GM12878 (cell line): Measurements from ENCODE around the gene SLC29A2. TPM values are rescaled to one million over a fixed set of nuclear protein-coding genes. Genes with fewer than 3 reads are reported as not detected.

Source experiments
- ATAC-seq: fragments of 200-7000 bp; cut with Tn5 transposase; 3 replicates; pipeline ENCODE4 v1.9.1; 2020; ENCODE audit warnings: mild to moderate bottlenecking, moderate library complexity
- BruUV-seq: library from RNA; stranded (reverse); fragments of 400-500 nt; replicated peaks from 2 replicates; lab custom pipeline; 2021; lab: Mats Ljungman, UMichigan
- CTCF ChIA-PET: fragments of 300-600 bp; sonication (Branson Sonifier 250); formaldehyde crosslinking; extraction: SDS; loops from one replicate; lab custom pipeline; 2021; ENCODE audit warnings: inconsistent platforms; lab: Yijun Ruan, JAX
- POLR2A ChIA-PET: fragments of 350-600 bp; formaldehyde crosslinking; extraction: SDS; loops from one replicate; lab custom pipeline; 2021; ENCODE audit warnings: inconsistent platforms; lab: Charles Lee
- RAD21 ChIA-PET: fragments of 300-600 bp; sonication (Branson Sonifier 250); formaldehyde crosslinking; loops from one replicate; lab custom pipeline; 2023; ENCODE audit warnings: antibody characterized with exemption; ENCODE audit not compliant: unreplicated experiment; lab: Charles Lee
- SMC1A ChIA-PET: fragments of 300-600 bp; sonication (Branson Sonifier 250); formaldehyde crosslinking; loops from one replicate; lab custom pipeline; 2023; ENCODE audit not compliant: unreplicated experiment, uncharacterized antibody; lab: Charles Lee
- DNase-seq: peaks from one replicate; pipeline ENCODE4 v3.0.0-alpha.2; 2011; ENCODE audit warnings: low read depth, low spot score
- FAIRE-seq: peaks from 3 replicates; lab custom pipeline; 2011; peaks lifted over from hg19 to GRCh38; lab: Jason Lieb, UNC
- H2AFZ ChIP-seq: 2 replicates; pipeline ENCODE4 v1.6.0; 2011; ENCODE audit warnings: low read depth, low read length, control low read depth; ENCODE audit not compliant: control insufficient read depth
- H3K27ac ChIP-seq: 2 replicates; pipeline ENCODE4 v1.5.1; 2011; ENCODE audit warnings: control low read depth; ENCODE audit not compliant: control insufficient read depth, insufficient read depth
- H3K27me3 ChIP-seq, 2 experiments: replicated peaks in 1 of 2; 2 replicates each; pipeline versions ENCODE4 v1.6.0 to v1.6.1; 2011; ENCODE audit warnings: low read length in 1 of 2; ENCODE audit not compliant: control insufficient read depth in 2 of 2, insufficient read depth in 2 of 2
- H3K36me3 ChIP-seq, 2 experiments: 2 replicates each; pipeline ENCODE4 v1.5.1; 2011; ENCODE audit warnings: low read length in 1 of 2; ENCODE audit not compliant: control insufficient read depth in 2 of 2, insufficient read depth in 2 of 2
- H3K4me1 ChIP-seq: 2 replicates; pipeline ENCODE4 v1.6.1; 2011; ENCODE audit warnings: mild to moderate bottlenecking, low read length, moderate library complexity, mixed read lengths; ENCODE audit not compliant: control insufficient read depth, insufficient read depth
- H3K4me2 ChIP-seq: 2 replicates; pipeline ENCODE4 v1.6.0; 2011; ENCODE audit warnings: control low read depth; ENCODE audit not compliant: control insufficient read depth, insufficient read depth
- H3K4me3 ChIP-seq: fragments of 200-600 bp; sonication (generic); 2 replicates; pipeline ENCODE4 v1.5.1; 2016
- H3K79me2 ChIP-seq: 2 replicates; pipeline ENCODE4 v1.6.0; 2011; ENCODE audit warnings: low read length; ENCODE audit not compliant: control insufficient read depth, insufficient read depth
- H3K9ac ChIP-seq: 2 replicates; pipeline ENCODE4 v1.8.0; 2011; ENCODE audit warnings: low read length, control low read depth, mixed read lengths; ENCODE audit not compliant: control insufficient read depth, insufficient read depth
- H3K9me3 ChIP-seq: replicated peaks from 3 replicates; pipeline ENCODE4 v1.5.1; 2011; ENCODE audit warnings: mild to moderate bottlenecking, low read length; ENCODE audit not compliant: control insufficient read depth, insufficient read depth
- H4K20me1 ChIP-seq: 2 replicates; pipeline ENCODE4 v1.6.0; 2011; ENCODE audit not compliant: control insufficient read depth, insufficient read depth
- ATF3 ChIP-seq: IDR thresholded peaks from 2 replicates; pipeline ENCODE4 v1.6.1; 2011; ENCODE audit warnings: low read depth, mild to moderate bottlenecking, low read length, moderate library complexity, borderline replicate concordance; ENCODE audit errors: extremely low read depth
- CBFB ChIP-seq: IDR thresholded peaks from 2 replicates; pipeline ENCODE4 v1.6.1; 2016; ENCODE audit warnings: antibody characterized with exemption, low read depth
- CTCF ChIP-seq, 3 experiments: IDR thresholded peaks in 2 of 3; conservative IDR thresholded peaks in 1 of 3; 2 replicates each; pipeline ENCODE4 v1.5.1; 2011; ENCODE audit warnings: low read depth in 3 of 3, low read length in 3 of 3, mild to moderate bottlenecking in 3 of 3, control low read depth in 2 of 3, moderate library complexity in 2 of 3, inconsistent platforms in 1 of 3, mixed read lengths in 1 of 3; ENCODE audit not compliant: control insufficient read depth in 2 of 3, insufficient read depth in 1 of 3; ENCODE audit errors: extremely low read depth in 1 of 3
- IKZF1 ChIP-seq: fragments of 450-650 bp; conservative IDR thresholded peaks from 2 replicates; pipeline ENCODE4 v1.6.1; 2017; ENCODE audit warnings: antibody characterized with exemption, mild to moderate bottlenecking
- IKZF2 ChIP-seq, 2 experiments: fragments of 450-650 bp; IDR thresholded peaks; 2 replicates each; pipeline ENCODE4 v1.6.1; 2017; ENCODE audit warnings: mild to moderate bottlenecking in 2 of 2, moderate library complexity in 2 of 2
- IRF4 ChIP-seq: IDR thresholded peaks from 2 replicates; pipeline ENCODE4 v1.6.1; 2011; ENCODE audit warnings: low read depth, low read length
- MLLT1 ChIP-seq: fragments of 450-650 bp; IDR thresholded peaks from 2 replicates; pipeline ENCODE4 v1.6.1; 2016; ENCODE audit warnings: mild to moderate bottlenecking
- PAX8 ChIP-seq: fragments of 450-650 bp; IDR thresholded peaks from 2 replicates; pipeline ENCODE4 v1.6.1; 2017; ENCODE audit warnings: mild to moderate bottlenecking, moderate library complexity
- RAD21 ChIP-seq: IDR thresholded peaks from 2 replicates; pipeline ENCODE4 v1.6.1; 2011; ENCODE audit warnings: mild to moderate bottlenecking, low read depth, low read length, moderate library complexity; ENCODE audit not compliant: insufficient read depth
- RELA ChIP-seq: fragments of 450-650 bp; IDR thresholded peaks from 2 replicates; pipeline ENCODE4 v1.8.0; 2014; ENCODE audit warnings: borderline replicate concordance; ENCODE audit not compliant: partially characterized antibody
- SMC3 ChIP-seq: IDR thresholded peaks from 2 replicates; pipeline ENCODE4 v1.6.1; 2011; ENCODE audit warnings: low read length, improper control_type of control experiment, borderline replicate concordance
- USF1 ChIP-seq: IDR thresholded peaks from 2 replicates; pipeline ENCODE4 v1.6.1; 2011; ENCODE audit warnings: borderline replicate concordance, low read depth, mild to moderate bottlenecking, moderate library complexity, mixed read lengths, low read length; ENCODE audit not compliant: insufficient read depth; ENCODE audit errors: extremely low read length
- YY1 ChIP-seq: IDR thresholded peaks from 2 replicates; pipeline ENCODE4 v1.6.1; 2011; ENCODE audit warnings: low read depth, mild to moderate bottlenecking, low read length
- ZNF24 ChIP-seq: fragments of 450-650 bp; IDR thresholded peaks from 2 replicates; pipeline ENCODE4 v1.6.1; 2017; ENCODE audit warnings: antibody characterized with exemption, mild to moderate bottlenecking
- WGBS: methylation state at CpG from one replicate; pipeline ENCODE4 v1.1.6; 2016; ENCODE audit warnings: low lambda C conversion rate; ENCODE audit not compliant: insufficient replicate concordance, insufficient coverage; ENCODE audit errors: missing lambda C conversion rate; 5-methylcytosine and 5-hydroxymethylcytosine counted together
- in situ Hi-C: fragments of 300-500 bp; cut with MboI; formaldehyde crosslinking; loops from 9 replicates; pipeline ENCODE4 v1.14.3; 2018; ENCODE audit warnings: mixed read lengths
- intact Hi-C: fragments of 100-400 bp; cut with micrococcal nuclease; formaldehyde crosslinking; loops from one replicate; pipeline ENCODE4 v1.14.2; 2022; ENCODE audit not compliant: unreplicated experiment
- polyA plus RNA-seq, 11 experiments: library from polyadenylated mRNA; depleted of rRNA in 4 of 11; unstranded in 6 of 11; stranded (reverse) in 5 of 11; fragments of >200 nt; fragmentation: Nextera tagmentation in 4 of 11; fragmentation: Illumina TruSeq in 1 of 11; extraction: Ambion mirVana in 4 of 11; extraction: Trizol in 1 of 11; gene quantifications; 1 replicate in 1 of 11; 2 replicates in 10 of 11; pipeline versions ENCODE4 v1.2.1 to v1.2.3, GENCODE V29; 2011 to 2016; ENCODE audit warnings: inconsistent platforms in 2 of 11, missing spikeins in 2 of 11, low read depth in 1 of 11
- total RNA-seq, 4 experiments: library from RNA; depleted of rRNA in 3 of 4; stranded (reverse); fragments of >200 nt in 3 of 4; fragmentation: Illumina TruSeq in 1 of 4; extraction: Trizol in 1 of 4; gene quantifications; 2 replicates each; pipeline versions ENCODE4 v1.2.1 to v1.2.3, GENCODE V29; 2013 to 2021

The SLC29A2 gene
- total and polyA plus RNA-seq, 10 of the 15 experiments (the other 5 are each of a cell fraction or from before 2014, with no cell fraction given), result 0.27 to 7.5 (median 2.2) TPM

- FAIRE-seq (peak; percentile 91), DNase-seq (no peak), ATAC-seq (peak; percentile 97)
- Histone ChIP-seq H3K9ac (0 out of 2 replicates have a peak overlapping the region, but pooled peaks have one; percentile 31), H3K79me2 (no peaks in the 10 kb centered on the region), H3K9me3 (no peaks in the 10 kb centered on the region), H3K27me3 (no peaks in the 10 kb centered on the region; a peak in 1 of 4 replicates), H3K36me3 (no peaks in the 10 kb centered on the region), H3K4me3 (no peak overlapping the region), H3K4me1 (peaks cover 10% of the 10 kb centered on the region; the same call in 1 of the 2 replicates), H3K4me2 (peak overlapping the region; percentile 78), H2AFZ (peak overlapping the region; percentile 95), H3K27ac (no peak overlapping the region), H4K20me1 (no peaks in the 10 kb centered on the region)
- POLR2A ChIA-PET, result interaction anchor here (0.7 kb wide), 1 partner anchor 16 kb away, joined by 4 read pairs; no protein-coding TSS in a partner anchor
- intact Hi-C loops (loop anchor here (1.0 to 2.0 kb wide), 2 partner anchors 16 to 106 kb away; no protein-coding TSS in a partner anchor), in situ Hi-C loops (no loop called here)
- CTCF ChIA-PET, result interaction anchor here (0.6 to 5.7 kb wide), 6 partner anchors 18 to 326 kb away, joined by 3 to 96 read pairs (median 6); partner anchors contain the start of gene BANF1
- WGBS, result 8% methylated on average over 19 of the region's 19 CpGs
- BruUV-seq, result no TSS peak
- RAD21 ChIA-PET, result interaction anchor here (0.9 to 1.2 kb wide), 2 partner anchors 16 to 57 kb away, joined by 4 to 26 read pairs; no protein-coding TSS in a partner anchor
- SMC1A ChIA-PET, result interaction anchor here (0.8 to 3.9 kb wide), 5 partner anchors 9 to 58 kb away, joined by 3 to 33 read pairs (median 4); no protein-coding TSS in a partner anchor
- TF ChIP-seq CBFB (no peak), IKZF2 (IDR thresholded peaks at IDR 0.05) (peak in 1 of 2 experiments; percentile 44; a peak in 2 of 4 replicates), ATF3 (peak; percentile 44; the same call in 1 of the 2 replicates), ZNF24 (peak; percentile 87), USF1 (peak; percentile 84), SMC3 (peak; percentile 98), IKZF1 (peak; percentile 58; the same call in 1 of the 2 replicates), CTCF (IDR thresholded peaks at IDR 0.05 in 2 of 3, conservative IDR thresholded peaks at IDR 0.05 in 1 of 3; ENCODE audit: control insufficient read depth in 2 of 3, extremely low read depth in 1 of 3, insufficient read depth in 1 of 3, low read depth in 3 of 3, low read length in 3 of 3) (peak; percentile 91 to 94 (median 92)), RELA (peak; percentile 74), IRF4 (0 out of 2 replicates have a peak, but pooled peaks have one; percentile 26), MLLT1 (0 out of 2 replicates have a peak, but pooled peaks have one; percentile 23), YY1 (peak; percentile 82), PAX8 (no peak), RAD21 (peak; percentile 81)
Measured at GRCh38 chr11:66328302-66329144, 43.0 kb downstream of the SLC29A2 start.
